GM18909 (cell line): Measurements from ENCODE around the gene ARPC1B.
"Not testable (repeated sequence)": the region's sequence is repeated elsewhere in the genome, so short reads cannot be mapped to it uniquely, and the experiment has no call there.

Experiments
- ATAC-seq: cut with Tn5 transposase; IDR thresholded peaks from one replicate; pipeline ENCODE4 v1.9.1; 2021; ENCODE audit warnings: mild to moderate bottlenecking; ENCODE audit not compliant: unreplicated experiment, poor library complexity

The ARPC1B gene

DNA sequence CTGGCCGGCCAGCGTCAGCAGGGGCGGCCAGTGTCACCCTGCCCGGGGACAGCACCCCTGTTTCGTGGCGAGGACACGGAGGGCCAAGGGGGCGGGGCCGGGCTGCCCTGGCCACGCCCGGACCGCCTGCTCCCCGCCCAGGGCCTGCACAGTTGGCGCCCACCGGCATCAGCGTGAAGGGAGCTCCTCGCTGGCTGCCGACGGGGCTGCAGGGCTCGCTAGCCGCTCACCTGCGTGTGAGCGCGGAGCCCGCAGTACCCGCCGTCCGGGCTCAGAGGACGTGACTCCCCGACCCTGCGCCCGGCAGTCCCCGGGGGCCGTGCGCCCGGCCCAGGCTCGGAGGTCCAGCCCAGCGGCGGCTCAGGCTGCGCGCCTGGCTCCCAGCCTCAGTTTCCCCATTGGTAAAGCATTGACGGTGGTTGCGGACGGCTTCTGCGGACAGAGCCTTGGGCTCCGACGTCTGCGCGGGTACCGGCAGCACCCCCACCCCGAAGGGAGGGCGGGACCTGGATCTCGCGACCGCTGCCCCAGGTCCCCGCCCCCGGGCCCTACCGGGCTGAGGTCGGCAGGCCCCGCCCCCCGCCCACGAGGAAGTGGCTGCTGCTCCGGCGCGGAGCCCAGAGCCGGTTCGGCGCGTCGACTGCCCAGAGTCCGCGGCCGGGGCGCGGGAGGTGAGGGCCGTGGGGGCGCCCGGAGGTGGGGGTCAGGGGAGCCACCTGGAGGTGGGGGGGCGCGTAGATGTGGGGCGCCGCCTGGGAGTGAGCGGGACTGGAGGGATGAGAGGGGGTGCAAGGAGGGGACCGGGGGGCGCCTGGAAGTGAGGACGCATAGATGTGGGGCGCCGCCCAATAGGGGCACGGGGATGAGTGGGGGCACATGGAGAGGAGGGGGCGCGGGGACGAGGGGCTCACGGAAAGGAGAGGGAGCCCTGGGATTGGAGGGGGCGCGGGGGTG lies at the start of gene ARPC1B:
Gene ARPC1B, plus strand, starts transcription at position 620 of the 954 bp plus-strand sequence. CDS start 10,985 bp downstream, outside the sequence.
- peak; percentile 63 for ATAC-seq

DNA sequence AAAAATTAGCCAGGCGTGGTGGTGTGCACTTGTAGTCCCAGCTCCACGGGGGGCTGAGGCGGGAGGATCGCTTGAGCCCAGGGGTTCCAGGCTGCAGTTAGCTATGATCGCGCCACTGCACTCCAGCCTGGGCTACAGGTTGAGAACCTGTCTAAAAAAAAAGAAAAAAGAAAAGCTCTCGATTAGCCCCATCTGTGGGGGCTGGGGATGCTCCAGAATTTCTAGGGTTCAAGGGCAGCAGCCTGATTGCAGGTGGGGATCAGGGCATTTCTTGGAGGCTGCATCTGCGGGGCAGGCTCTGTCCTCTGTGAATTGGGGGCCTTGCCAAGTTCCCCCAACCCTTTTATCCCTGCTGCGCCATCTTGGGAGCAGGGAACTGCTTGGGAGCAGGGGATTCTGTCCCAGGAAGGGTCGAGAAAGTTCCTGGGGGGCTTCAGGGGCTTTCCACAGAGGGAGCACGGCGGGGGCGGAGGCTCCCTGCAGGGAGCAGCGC lies 49.5 kb upstream of the ARPC1B start:
- ATAC-seq = no peak

DNA sequence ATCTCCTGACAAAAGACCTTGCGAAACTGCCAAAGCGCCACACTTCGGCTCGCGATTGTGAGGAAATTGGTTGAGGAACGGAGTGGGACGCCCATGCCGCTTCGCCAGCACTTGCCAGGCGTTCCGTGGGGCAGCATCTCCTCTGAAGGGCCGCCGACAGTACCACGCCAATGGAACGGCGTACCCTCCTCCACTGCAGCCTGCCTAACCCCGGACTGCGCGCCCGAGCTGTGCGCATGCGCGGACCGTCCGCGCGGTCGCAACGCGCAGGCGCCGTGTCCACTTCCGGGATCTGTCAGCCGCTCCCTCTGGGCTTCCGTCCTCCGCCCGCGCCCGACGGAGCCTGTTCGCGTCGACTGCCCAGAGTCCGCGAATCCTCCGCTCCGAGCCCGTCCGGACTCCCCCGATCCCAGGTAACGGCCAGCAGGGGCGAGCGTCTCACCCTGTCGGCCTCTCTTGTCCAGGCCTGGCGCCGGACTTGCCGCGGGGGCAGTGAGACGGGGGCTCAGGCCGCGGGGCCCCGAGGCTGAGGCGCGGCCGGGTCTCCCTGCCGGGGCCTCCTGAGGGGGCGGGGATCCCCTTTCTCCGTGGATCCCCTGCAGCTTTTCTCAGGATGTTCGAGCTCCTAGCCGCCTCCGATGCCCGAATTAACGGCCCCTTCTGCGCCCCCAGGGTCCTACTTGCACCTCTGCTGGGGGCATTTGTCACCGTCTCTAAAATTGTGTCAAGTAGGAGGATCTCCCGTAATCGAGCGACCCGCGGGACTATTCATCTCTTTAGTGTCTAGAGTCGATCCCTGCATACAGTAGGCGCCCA lies 48.7 kb upstream of the ARPC1B start, which contains the start of gene ARPC1A:
Gene ARPC1A, plus strand, starts transcription at position 307 of the 816 bp plus-strand sequence. CDS start 7,456 bp downstream, outside the sequence.
- peak; percentile 91 for ATAC-seq

DNA sequence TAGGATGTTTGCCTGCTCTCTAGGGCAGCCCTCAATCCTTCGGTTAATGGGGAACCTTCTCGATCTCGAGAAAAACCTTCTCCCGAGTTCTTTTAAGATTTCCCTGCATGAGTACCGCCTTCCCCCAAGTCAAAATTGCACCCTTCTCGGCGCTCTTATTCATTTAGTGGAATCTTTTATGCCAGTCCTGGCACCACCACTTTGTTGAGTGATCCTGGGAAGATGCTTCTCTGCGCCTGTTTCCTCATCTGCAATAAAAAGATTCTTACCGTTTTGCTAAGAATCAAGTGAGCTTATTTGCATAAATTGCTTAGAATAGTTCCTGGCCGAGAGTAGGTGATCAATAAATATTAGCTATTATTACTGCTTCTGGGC lies 48.1 kb upstream of the ARPC1B start:
- no peak for ATAC-seq

DNA sequence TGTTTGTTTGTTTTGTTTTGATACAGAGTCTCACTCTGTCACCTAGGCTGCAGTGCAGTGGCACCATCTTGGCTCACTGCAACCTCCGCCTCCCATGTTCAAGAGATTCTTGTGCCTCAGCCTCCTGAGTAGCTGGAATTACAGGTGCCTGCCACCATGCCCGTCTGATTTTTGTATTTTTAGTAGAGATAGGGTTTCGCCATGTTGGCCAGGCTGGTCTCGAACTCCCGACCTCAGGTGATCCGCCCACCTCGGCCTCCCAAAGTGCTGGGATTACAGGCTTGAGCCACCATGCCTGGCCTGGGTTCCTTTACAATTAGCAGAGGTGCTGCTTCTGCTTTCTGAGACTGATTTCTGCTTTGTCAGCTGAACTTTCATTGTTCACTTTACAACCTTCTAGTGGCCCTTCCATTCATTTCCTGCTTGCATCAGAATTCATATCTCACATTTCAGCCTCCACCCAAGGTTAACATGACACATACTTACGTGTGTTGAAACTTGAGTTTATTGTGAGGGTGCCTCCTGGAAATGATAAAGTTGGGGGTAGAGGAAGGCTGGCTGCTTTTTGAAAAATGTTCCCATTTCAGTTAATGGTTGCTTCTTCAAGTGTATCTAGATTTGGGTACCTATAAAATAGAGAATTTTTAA lies 44.1 kb upstream of the ARPC1B start:
- ATAC-seq = not testable (repeated sequence)

DNA sequence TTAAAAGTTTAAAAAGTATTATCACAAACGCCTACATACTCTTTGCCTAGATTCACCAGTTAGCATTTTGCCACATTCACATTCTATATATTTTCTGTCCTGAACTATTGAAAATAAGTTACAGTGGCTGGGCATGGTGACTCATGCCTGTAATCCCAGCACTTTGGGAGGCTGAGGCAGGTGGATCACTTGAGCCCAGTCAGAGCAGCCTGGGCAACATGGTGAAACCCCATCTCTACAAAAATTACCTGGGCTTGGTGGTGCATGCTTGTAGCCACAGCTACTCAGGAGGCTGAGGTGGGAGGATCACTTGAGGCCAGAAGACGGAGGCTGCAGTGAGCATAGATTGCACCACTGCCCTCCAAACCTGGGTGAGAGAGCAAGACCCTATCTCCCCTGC lies 43.5 kb upstream of the ARPC1B start:
- ATAC-seq = no peak

DNA sequence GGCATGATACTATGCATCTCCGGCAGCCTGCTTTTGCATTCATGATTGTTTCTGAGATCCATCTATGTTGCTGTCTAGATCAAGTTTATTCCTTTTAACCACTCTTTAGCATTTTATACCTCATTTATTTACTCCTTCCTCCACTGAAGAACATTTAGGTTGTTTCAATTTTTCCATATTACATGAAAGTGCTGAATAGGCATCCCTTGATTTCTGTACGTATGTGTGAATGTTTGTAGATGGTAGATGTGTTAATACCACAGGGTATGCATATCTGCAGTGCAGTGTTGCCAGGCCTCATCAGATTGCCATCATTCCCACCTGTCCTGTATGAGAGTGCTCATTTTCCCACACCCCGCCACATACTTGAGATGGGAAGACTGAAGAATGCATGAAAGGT lies 34.9 kb upstream of the ARPC1B start:
- ATAC-seq = no peak

DNA sequence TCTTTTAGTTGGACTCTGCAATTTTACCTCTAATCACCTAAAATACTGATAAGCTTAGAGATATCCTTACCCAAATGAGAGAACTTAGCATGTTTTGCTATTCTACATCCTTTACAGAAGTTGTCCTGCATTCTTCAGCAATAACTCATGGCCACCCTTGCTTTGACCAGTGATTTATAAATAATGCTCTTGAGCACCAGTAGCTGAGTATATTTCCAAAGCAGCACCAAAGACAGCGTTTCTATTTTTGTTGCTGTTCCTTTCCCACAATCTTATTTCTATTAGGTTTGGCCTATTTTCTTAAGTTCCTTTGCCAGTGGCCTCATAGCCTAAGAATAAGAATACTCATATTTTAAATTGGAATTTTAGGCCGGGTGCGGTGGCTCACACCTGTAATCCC lies 33.9 kb upstream of the ARPC1B start:
- no peak for ATAC-seq

DNA sequence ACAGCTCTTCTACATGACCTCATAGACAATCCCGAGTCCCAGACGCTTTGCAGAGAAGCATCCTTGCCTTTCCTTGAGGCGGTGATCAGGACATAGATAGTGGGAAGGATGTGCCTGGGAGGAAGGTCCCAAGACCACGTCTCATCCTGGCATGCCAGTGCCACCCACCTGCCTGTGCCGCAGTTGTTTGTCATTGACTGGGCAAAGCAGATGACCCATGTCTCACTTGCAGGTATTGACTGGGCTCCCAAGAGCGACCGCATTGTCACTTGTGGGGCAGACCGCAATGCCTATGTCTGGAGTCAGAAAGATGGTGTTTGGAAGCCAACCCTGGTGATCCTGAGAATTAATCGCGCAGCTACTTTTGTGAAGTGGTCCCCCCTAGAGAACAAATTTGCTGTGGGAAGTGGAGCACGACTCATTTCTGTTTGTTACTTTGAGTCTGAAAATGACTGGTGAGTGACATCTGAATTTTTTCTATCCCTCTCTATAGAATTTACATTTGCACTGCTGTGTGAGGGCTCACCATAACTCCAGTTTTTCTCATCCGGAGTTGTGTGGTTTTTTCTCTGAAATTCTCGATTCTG lies 30.4 kb upstream of the ARPC1B start:
- ATAC-seq = no peak

DNA sequence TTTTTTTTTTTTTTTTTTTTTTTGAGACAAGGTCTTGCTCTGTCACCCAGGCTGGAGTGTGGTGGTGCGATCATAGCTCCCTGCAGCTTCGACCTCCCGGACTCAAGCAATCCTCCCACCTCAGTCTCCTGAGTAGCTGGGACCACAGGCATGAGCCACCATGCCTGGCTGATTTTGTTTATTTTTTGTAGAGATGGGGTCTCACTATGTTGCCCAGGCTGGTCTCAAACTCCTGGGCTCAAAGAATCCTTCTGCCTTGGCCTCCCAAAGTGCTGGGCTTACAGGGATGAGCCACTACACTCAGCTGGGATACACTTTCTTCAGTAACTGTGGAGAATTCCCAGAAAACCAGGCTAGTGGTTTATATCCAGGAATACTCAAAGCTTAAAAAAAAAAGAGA lies 23.9 kb upstream of the ARPC1B start:
- ATAC-seq = not testable (repeated sequence)

DNA sequence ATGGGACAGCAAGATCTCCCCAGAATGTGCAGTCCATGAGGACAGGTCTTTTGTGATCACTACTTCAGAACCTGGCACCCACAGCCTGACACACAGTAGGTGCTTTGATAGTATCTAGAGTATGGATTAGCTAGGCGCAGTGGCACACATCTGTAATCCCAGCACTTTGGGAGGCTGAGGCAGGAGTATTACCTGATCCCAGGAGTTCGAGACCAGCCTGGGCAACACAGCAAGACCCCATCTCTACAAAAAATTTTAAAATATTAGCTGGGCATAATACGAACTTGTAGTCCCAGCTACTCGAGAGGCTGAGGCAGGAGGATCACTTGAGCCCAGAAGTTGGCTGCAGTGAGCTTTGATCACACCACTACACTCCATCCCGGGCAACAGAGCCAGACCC lies 22.3 kb upstream of the ARPC1B start:
- ATAC-seq = no peak

DNA sequence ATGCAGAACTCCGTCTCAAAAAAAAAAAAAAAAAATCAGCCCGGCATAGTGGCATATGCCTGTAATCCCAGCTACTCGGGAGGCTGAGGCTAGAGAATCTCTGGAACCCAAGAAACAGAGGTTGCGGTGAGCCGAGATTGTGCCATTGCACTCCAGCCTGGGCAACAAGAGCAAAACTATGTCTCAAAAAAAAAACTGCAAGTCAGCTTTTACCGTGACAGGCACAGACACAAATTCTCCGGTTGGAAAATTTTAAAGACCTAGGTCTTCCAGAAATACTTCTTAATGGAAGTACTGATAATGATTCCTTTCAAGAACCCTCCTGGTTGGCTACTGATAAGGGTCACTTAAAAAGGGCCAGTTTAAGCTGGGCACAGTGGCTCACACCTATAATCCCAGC lies 19.4 kb upstream of the ARPC1B start:
- no peak for ATAC-seq

DNA sequence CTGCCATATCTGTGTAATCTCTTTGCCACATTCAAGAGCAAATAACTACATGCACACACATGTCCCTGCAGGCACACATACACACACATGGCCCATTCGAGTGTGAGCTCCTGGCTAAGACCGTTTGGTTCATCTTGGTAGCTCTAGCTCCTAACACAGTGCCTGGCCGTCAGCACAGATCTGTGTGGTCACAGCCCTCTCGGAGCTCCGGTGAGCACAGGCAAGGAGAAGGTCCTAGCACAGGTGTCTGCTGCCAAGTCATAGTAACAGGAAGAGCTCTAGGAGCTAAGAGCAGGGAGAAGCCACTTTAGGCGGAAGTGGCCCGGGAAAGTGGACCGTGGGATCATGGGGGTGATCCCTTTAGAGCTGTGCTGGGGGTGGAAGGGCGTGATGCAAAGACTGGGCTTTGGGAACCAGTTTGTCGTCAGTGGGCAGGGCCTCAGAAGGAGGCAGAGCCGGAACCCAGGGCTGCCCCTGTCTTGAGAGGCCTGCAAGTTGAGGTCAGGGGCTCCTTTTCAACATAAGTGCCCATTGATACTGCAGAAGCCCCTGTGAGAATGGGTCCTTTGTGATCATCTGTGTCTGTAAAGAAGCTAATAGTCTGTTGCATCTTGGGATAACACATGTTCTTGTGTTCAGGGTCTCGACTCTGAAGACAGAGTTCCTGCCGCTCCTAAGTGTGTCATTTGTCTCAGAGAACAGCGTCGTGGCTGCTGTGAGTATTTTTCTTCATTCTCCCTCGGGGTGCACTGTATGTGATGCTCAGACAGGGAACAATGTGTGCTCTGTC lies 16.6 kb upstream of the ARPC1B start:
- no peak for ATAC-seq

DNA sequence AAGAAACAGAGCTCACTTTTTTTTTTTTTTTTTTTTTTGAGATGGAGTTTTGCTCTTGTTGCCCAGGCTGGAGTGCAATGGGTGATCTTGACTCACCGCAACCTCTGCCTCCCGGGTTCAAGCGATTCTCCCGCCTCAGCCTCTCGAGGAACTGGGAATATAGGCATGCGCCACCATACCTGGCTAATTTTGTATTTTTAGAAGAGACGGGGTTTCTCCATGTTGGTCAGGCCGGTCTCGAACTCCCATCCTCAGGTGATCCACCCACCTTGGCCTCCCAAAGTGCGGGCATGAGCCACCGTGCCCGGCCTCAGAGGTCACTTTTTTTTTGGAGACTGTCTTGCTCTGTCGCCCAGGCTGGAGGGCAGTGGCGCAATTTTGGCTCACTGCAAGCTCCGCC lies 16.0 kb upstream of the ARPC1B start:
- ATAC-seq = not testable (repeated sequence)

DNA sequence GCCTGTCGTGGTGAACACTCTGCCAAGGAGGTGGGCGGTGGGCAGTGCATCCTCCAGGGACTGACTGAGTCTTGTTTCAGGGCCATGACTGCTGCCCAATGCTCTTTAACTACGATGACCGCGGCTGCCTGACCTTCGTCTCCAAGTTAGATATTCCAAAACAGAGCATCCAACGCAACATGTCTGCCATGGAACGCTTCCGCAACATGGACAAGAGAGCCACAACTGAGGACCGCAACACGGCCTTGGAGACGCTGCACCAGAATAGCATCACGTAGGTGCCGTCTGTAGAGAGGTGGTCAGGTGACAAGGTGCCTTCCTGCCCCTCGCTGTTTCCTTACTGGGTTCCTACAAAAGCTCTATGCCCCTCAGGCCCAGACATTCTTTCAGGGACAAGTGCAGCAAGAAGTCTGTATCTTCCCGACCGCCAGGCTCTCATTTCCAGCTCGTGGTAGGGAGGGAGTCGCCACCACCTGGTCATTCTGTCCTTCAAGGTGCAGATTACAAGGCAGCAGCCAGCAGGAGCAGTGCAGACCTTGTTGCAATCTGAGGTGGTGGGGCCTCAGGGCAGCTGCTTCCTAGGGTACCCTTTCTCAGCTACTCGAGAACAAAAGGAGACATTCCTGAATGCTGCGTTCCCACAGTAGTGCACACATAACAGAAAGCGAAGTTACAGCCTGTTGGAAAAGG lies 14.9 kb upstream of the ARPC1B start:
- no peak for ATAC-seq

DNA sequence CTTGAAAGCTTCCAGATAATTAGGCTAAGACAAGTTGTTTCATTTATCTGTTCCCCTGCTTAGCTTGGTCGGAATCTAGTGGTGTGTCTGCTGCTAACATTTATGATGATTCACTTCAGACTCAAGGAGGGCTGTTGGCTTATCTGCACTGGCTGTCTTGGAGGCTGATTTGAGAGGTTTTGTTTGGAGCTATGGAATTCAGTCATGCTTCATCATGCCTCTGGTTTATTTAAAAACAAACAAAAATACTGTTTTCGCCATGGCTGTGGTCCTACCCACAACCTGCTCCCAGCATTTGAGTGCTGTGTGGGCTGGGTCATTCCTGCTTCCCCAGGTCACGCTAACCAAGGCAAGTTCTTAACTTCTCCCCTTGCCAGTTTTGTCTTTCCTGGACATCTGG lies 11.7 kb upstream of the ARPC1B start:
- no peak for ATAC-seq

DNA sequence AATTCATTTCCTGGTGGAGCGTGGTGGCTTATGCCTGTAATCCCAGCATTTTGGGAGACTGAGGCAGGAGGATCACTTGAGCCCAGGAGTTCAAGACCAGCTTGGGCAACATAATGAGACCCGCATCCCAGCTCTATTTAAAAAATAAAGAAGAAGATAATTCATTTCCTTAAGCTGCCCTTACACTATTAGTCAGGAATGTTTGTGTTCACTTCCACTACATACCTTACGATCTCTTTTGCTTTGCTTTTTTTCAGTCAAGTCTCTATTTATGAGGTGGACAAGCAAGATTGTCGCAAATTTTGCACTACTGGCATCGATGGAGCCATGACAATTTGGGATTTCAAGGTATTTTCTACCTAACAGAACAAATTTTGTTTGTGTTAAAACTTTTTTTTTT lies 11.2 kb upstream of the ARPC1B start:
- no peak for ATAC-seq

DNA sequence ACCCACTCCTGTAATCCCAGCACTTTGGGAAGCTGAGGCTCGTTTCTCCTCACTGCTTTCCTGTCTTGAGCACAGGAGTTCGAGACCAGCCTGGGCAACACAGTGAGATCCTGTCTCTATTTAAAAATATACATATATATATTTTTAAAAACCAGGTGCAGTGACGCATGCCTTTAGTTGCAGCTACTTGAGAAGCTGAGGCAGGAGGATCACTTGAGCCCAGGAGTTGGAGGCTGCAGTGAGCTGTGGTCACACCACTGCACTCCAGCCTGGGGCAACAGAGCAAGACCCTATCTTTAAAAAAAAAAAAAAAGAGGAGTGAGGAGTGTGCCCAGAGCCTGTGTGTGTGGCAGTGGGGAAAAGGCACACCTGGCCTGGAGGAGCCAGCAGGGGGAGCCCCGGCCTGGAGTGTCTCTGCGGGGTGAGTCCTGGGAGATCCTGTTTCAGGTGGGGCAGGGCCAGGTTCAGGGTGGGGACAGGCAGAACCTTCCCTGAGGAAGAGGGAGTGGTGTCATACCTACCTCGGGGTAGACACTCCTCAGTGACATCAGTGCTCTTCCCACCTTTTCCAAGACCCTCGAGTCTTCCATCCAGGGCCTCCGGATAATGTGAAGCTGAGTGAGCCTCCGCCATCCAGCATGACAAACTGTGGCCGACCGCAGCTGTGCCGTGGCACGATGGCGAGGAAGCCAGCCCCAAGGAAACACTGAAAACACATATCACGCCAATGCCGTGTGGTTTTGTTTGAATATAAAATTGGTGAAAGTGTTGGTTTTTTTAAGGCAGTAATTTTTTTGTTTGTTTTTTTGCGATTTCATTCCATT lies 9.0 kb upstream of the ARPC1B start:
- ATAC-seq = no peak
